GM23338 (cell line): Measurements from ENCODE around the gene CD63. TPM values are rescaled to one million over a fixed set of nuclear protein-coding genes. Genes with fewer than 3 reads are reported as not detected.

ENCODE experiments used
- ATAC-seq: fragments of 200-7000 bp; cut with Tn5 transposase; 3 replicates; pipeline ENCODE4 v1.9.1; 2020
- DNase-seq: peaks from one replicate; pipeline ENCODE4 v3.0.0-alpha.2; 2015; ENCODE audit warnings: low spot score
- H2AFZ ChIP-seq: fragments of 200-600 bp; sonication (generic); 2 replicates; pipeline ENCODE4 v1.8.0; 2016; ENCODE audit warnings: antibody characterized with exemption, mild to moderate bottlenecking, moderate library complexity
- H3F3A ChIP-seq: fragments of 200-600 bp; sonication (generic); replicated peaks from 2 replicates; pipeline ENCODE4 v1.8.0; 2017; ENCODE audit warnings: antibody characterized with exemption, mixed run types, low read depth
- H3K27ac ChIP-seq: fragments of 200-600 bp; sonication (generic); 2 replicates; pipeline ENCODE4 v1.6.1; 2016; ENCODE audit warnings: low read depth
- H3K27me3 ChIP-seq: fragments of 200-600 bp; sonication (generic); 2 replicates; pipeline ENCODE4 v1.8.0; 2016; ENCODE audit warnings: mild to moderate bottlenecking, mixed run types, moderate library complexity; ENCODE audit not compliant: insufficient read depth
- H3K36me3 ChIP-seq: fragments of 200-600 bp; sonication (generic); 2 replicates; pipeline ENCODE4 v1.8.0; 2016; ENCODE audit warnings: mild to moderate bottlenecking; ENCODE audit not compliant: insufficient read depth
- H3K4me1 ChIP-seq: fragments of 200-600 bp; sonication (generic); 2 replicates; pipeline ENCODE4 v1.8.0; 2016; ENCODE audit warnings: mild to moderate bottlenecking, moderate library complexity; ENCODE audit not compliant: insufficient read depth
- H3K4me2 ChIP-seq: fragments of 200-600 bp; sonication (generic); 2 replicates; pipeline ENCODE4 v1.7.1; 2017; ENCODE audit warnings: mixed run types
- H3K4me3 ChIP-seq: fragments of 200-600 bp; sonication (generic); 2 replicates; pipeline ENCODE4 v1.6.1; 2016; ENCODE audit warnings: mixed run types
- H3K79me2 ChIP-seq: fragments of 200-600 bp; sonication (generic); replicated peaks from 2 replicates; pipeline ENCODE4 v1.8.0; 2017; ENCODE audit warnings: mild to moderate bottlenecking; ENCODE audit not compliant: insufficient read depth
- H3K9me2 ChIP-seq: fragments of 200-600 bp; sonication (generic); 2 replicates; pipeline ENCODE4 v1.8.0; 2017; ENCODE audit not compliant: insufficient read depth
- H4K20me1 ChIP-seq: fragments of 200-600 bp; sonication (generic); replicated peaks from 2 replicates; pipeline ENCODE4 v1.8.0; 2017; ENCODE audit warnings: mild to moderate bottlenecking; ENCODE audit not compliant: insufficient read depth
- H3K27ac Mint-ChIP-seq: 2 replicates; pipeline ENCODE4 v1.8.0; 2020; ENCODE audit warnings: inconsistent platforms, mild to moderate bottlenecking, moderate library complexity, mixed read lengths
- H3K27me3 Mint-ChIP-seq: 3 replicates; pipeline ENCODE4 v1.8.0; 2022; ENCODE audit warnings: low read depth, mild to moderate bottlenecking, moderate library complexity, mixed read lengths, inconsistent platforms; ENCODE audit not compliant: insufficient read depth, poor library complexity
- H3K36me3 Mint-ChIP-seq: 3 replicates; pipeline ENCODE4 v1.8.0; 2021; ENCODE audit warnings: low read depth, mild to moderate bottlenecking, inconsistent platforms, moderate library complexity, mixed read lengths
- H3K4me1 Mint-ChIP-seq: 3 replicates; pipeline ENCODE4 v1.8.0; 2020; ENCODE audit warnings: mild to moderate bottlenecking, inconsistent platforms, mixed read lengths
- H3K4me3 Mint-ChIP-seq: 3 replicates; pipeline ENCODE4 v1.8.0; 2021; ENCODE audit warnings: moderate library complexity, mild to moderate bottlenecking, inconsistent platforms, mixed read lengths
- H3K9me3 Mint-ChIP-seq: 3 replicates; pipeline ENCODE4 v1.8.0; 2020; ENCODE audit warnings: moderate library complexity, mild to moderate bottlenecking, inconsistent platforms, mixed read lengths
- CREB1 ChIP-seq: fragments of 250-450 bp; sonication (Bioruptor Pico); IDR thresholded peaks from 2 replicates; pipeline ENCODE4 v1.5.0; 2020; ENCODE audit warnings: low read depth, mild to moderate bottlenecking, moderate library complexity
- CTCF ChIP-seq, 2 experiments: fragments of 200-600 bp in 1 of 2; sonication (generic) in 1 of 2; conservative IDR thresholded peaks; 2 replicates each; pipeline versions ENCODE4 v1.5.1 to v1.6.1; 2016 to 2017; ENCODE audit warnings: antibody characterized with exemption in 2 of 2, low read depth in 2 of 2, mild to moderate bottlenecking in 2 of 2, moderate library complexity in 1 of 2
- ETS1 ChIP-seq: IDR thresholded peaks from 2 replicates; pipeline ENCODE4 v1.6.1; 2016; ENCODE audit warnings: antibody characterized with exemption
- EZH2 ChIP-seq: fragments of 200-600 bp; sonication (generic); IDR thresholded peaks from one replicate; pipeline ENCODE4 v1.8.0; 2017; ENCODE audit warnings: antibody characterized with exemption, mild to moderate bottlenecking, low read depth; ENCODE audit not compliant: unreplicated experiment
- EZH2phosphoT487 ChIP-seq: fragments of 200-600 bp; sonication (generic); IDR thresholded peaks from one replicate; pipeline ENCODE4 v1.8.1; 2018; ENCODE audit warnings: antibody characterized with exemption; ENCODE audit not compliant: unreplicated experiment
- JUNB ChIP-seq: IDR thresholded peaks from one replicate; pipeline ENCODE4 v1.6.1; 2016; ENCODE audit warnings: antibody characterized with exemption; ENCODE audit not compliant: unreplicated experiment
- NANOG ChIP-seq: IDR thresholded peaks from 2 replicates; pipeline ENCODE4 v1.6.1; 2016; ENCODE audit warnings: antibody characterized with exemption, borderline replicate concordance
- STAT1 ChIP-seq: IDR thresholded peaks from one replicate; pipeline ENCODE4 v1.6.1; 2016; ENCODE audit warnings: antibody characterized with exemption; ENCODE audit not compliant: unreplicated experiment
- ZNF114 ChIP-seq: fragments of 250-450 bp; sonication (Bioruptor Pico); IDR thresholded peaks from 2 replicates; pipeline ENCODE4 v1.5.0; 2020; ENCODE audit warnings: mild to moderate bottlenecking, moderate library complexity
- ZNF331 ChIP-seq: fragments of 250-450 bp; sonication (Bioruptor Pico); IDR thresholded peaks from 2 replicates; pipeline ENCODE4 v1.5.0; 2020; ENCODE audit warnings: low read depth, mild to moderate bottlenecking, moderate library complexity
- ZNF462 ChIP-seq: fragments of 250-450 bp; sonication (Bioruptor Pico); IDR thresholded peaks from 2 replicates; pipeline ENCODE4 v1.5.0; 2020; ENCODE audit warnings: mild to moderate bottlenecking, moderate library complexity
- polyA plus RNA-seq: library from polyadenylated mRNA; unstranded; fragments of >200 nt; fragmentation: Nextera tagmentation; extraction: Ambion mirVana; gene quantifications from 2 replicates; pipeline ENCODE4 v1.2.1, GENCODE V29; 2016
- total RNA-seq: library from RNA; depleted of rRNA; stranded (reverse); fragments of >200 nt; shearing (Covaris generic); gene quantifications from 2 replicates; pipeline ENCODE4 v1.2.3, GENCODE V29; 2014

CD63 gene
- total and polyA plus RNA-seq, 2 experiments from 2014 or later, result 294 to 685 TPM

GRCh38 chr12:55720071-55720564, 8.7 kb downstream of the CD63 start, which contains the start of gene RDH5 (continued):
- no peak for TF ChIP-seq ZNF114
- TF ChIP-seq EZH2, result no peak
- no peak for TF ChIP-seq NANOG
- no peak for TF ChIP-seq CTCF (conservative IDR thresholded peaks at IDR 0.05; ENCODE audit: low read depth in 2 of 2)
- no peak for TF ChIP-seq CREB1 (CRISPR knock-in tag)
- TF ChIP-seq EZH2phosphoT487, result no peak
- no peak for TF ChIP-seq ETS1

DNA sequence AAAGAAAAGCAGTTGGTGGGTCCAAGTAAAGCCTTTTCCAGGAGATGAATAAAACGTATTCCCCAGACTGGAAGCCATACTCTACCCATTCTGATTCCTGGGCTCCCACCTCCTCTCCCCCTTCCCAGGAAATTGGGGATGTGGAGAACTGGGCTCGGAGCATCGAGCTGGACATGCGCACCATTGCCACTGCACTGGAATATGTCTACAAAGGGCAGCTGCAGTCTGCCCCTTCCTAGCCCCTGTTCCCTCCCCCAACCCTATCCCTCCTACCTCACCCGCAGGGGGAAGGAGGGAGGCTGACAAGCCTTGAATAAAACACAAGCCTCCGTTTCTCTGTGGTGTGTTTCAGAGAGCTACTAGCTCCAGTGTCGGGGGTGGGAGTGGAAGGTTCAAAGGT, 9.4 kb downstream of the CD63 start:
- peaks cover 14% of the 10 kb centered on the region for H3K36me3 Mint-ChIP-seq
- peaks cover 35% of the 10 kb centered on the region for H3K4me1 Mint-ChIP-seq
- Histone ChIP-seq H2AFZ (no peak overlapping the region), H3K4me2 (peak overlapping the region; percentile 98; the same call in 1 of the 2 replicates), H3F3A (peaks cover 19% of the 10 kb centered on the region; the same call in 1 of the 2 replicates), H3K4me1 (peaks cover 37% of the 10 kb centered on the region), H3K36me3 (no peaks in the 10 kb centered on the region), H3K9me2 (no peaks in the 10 kb centered on the region), H3K27me3 (no peaks in the 10 kb centered on the region), H3K79me2 (peaks cover 10% of the 10 kb centered on the region; the same call in 1 of the 2 replicates), H3K27ac (peak overlapping the region; percentile 82; the same call in 1 of the 2 replicates), H3K4me3 (no peak overlapping the region), H4K20me1 (no peaks in the 10 kb centered on the region)
- peaks cover 28% of the 10 kb centered on the region for H3K27me3 Mint-ChIP-seq
- ATAC-seq (no peak), DNase-seq (no peak)
- no peak overlapping the region for H3K4me3 Mint-ChIP-seq
- H3K27ac Mint-ChIP-seq, result 0 out of 2 replicates have a peak overlapping the region, but pooled peaks have one; percentile 96
- peaks cover 6% of the 10 kb centered on the region; the same call in 2 of the 3 replicates for H3K9me3 Mint-ChIP-seq
- no peak for TF ChIP-seq ZNF114
- no peak for TF ChIP-seq EZH2phosphoT487
- no peak for TF ChIP-seq CTCF (conservative IDR thresholded peaks at IDR 0.05; ENCODE audit: low read depth in 2 of 2)
- no peak for TF ChIP-seq STAT1
- TF ChIP-seq NANOG, result no peak
- TF ChIP-seq ZNF331 (CRISPR knock-in tag), result no peak
- TF ChIP-seq ZNF462, result no peak
- no peak for TF ChIP-seq ETS1
- TF ChIP-seq JUNB, result no peak
- TF ChIP-seq CREB1 (CRISPR knock-in tag), result no peak
